NOMO-1 (cell line): ENCODE measurements around the gene HMOX2.

Experiments used
- DNase-seq, 2 experiments: peaks; one replicate each; lab custom pipeline; 2025; ENCODE audit not compliant: unreplicated experiment in 2 of 2; lab: John Stamatoyannopoulos, UW

The HMOX2 gene

GRCh38 chr16:4520913-4521312 lies 44.7 kb downstream of the HMOX2 start:
- no peak for DNase-seq

- DNase-seq: no peak
Observed at GRCh38 chr16:4522051-4522581, 45.9 kb downstream of the HMOX2 start.

GRCh38 chr16:4523686-4524085 lies 47.5 kb downstream of the HMOX2 start:
- no peak for DNase-seq

GRCh38 chr16:4524571-4524970 lies 48.4 kb downstream of the HMOX2 start:
- DNase-seq: no peak

GRCh38 chr16:4525069-4525468 lies 48.9 kb downstream of the HMOX2 start:
- DNase-seq: no peak

- DNase-seq: no peak
Observed at GRCh38 chr16:4525634-4526277, 49.6 kb downstream of the HMOX2 start.

GRCh38 chr16:4529085-4530060 lies 53.2 kb downstream of the HMOX2 start:
- DNase-seq: no peak

- no peak for DNase-seq
Observed at GRCh38 chr16:4531811-4532210, 55.6 kb downstream of the HMOX2 start.

- DNase-seq: no peak
Observed at GRCh38 chr16:4532238-4532637, 56.0 kb downstream of the HMOX2 start.

- DNase-seq: no peak
Observed at GRCh38 chr16:4533490-4533889, 57.3 kb downstream of the HMOX2 start.

- DNase-seq: no peak
Observed at GRCh38 chr16:4534151-4534790, 58.1 kb downstream of the HMOX2 start.

- no peak for DNase-seq
Observed at GRCh38 chr16:4535627-4536108, 59.5 kb downstream of the HMOX2 start.

GRCh38 chr16:4536391-4537106 lies 60.4 kb downstream of the HMOX2 start:
- no peak for DNase-seq

- peak in 1 of 2 experiments; percentile 21 for DNase-seq
Observed at GRCh38 chr16:4537376-4538343, 61.5 kb downstream of the HMOX2 start.

GRCh38 chr16:4538350-4539235 lies 62.4 kb downstream of the HMOX2 start, which contains the start of gene CDIP1:
TSS of gene CDIP1 (minus strand) at chr16:4538773. CDS start at chr16:4514130, 24,643 bp downstream.
- peak; percentile 83 to 95 for DNase-seq

GRCh38 chr16:4539716-4540284 lies 63.6 kb downstream of the HMOX2 start:
- DNase-seq: no peak

GRCh38 chr16:4544473-4544872 lies 68.3 kb downstream of the HMOX2 start:
- DNase-seq: no peak

GRCh38 chr16:4548124-4548523 lies 71.9 kb downstream of the HMOX2 start:
- no peak for DNase-seq
